Peyer's patch (tissue), 4 donors: ENCODE data around the gene DCC. TPM values are rescaled to one million over a fixed set of nuclear protein-coding genes. Genes with fewer than 3 reads are reported as not detected.

ENCODE experiments used
- DNase-seq, 3 donors: peaks; one replicate each; pipeline ENCODE4 v3.0.0-alpha.2; 2017 to 2019
- H3K27ac ChIP-seq, 4 donors: fragments of 200-600 bp; sonication (generic); one replicate each; pipeline ENCODE4 v1.5.1; 2016 to 2019
- H3K27me3 ChIP-seq, 2 donors: fragments of 200-600 bp; sonication (generic); one replicate each; pipeline ENCODE4 v1.5.1; 2019
- H3K36me3 ChIP-seq, 3 donors: fragments of 200-600 bp; sonication (generic); one replicate each; pipeline ENCODE4 v1.5.1; 2016 to 2019
- H3K4me1 ChIP-seq, 4 donors: fragments of 200-600 bp; sonication (generic); one replicate each; pipeline ENCODE4 v1.5.1; 2016 to 2019
- H3K4me3 ChIP-seq, 4 donors: fragments of 200-600 bp; sonication (generic); 1 replicate in 3 of 4; 2 replicates in 1 of 4; pipeline ENCODE4 v1.5.1; 2016 to 2019; ENCODE audit warnings: mild to moderate bottlenecking in 1 of 4
- H3K9me3 ChIP-seq, 4 donors: fragments of 200-600 bp; sonication (generic); one replicate each; pipeline ENCODE4 v1.5.1; 2016 to 2019; ENCODE audit warnings: mild to moderate bottlenecking in 1 of 4
- POLR2A ChIP-seq, 2 donors: fragments of 450-650 bp; IDR thresholded peaks; one replicate each; pipeline ENCODE4 v1.5.1; 2017; ENCODE audit warnings: antibody characterized with exemption in 2 of 2, mild to moderate bottlenecking in 2 of 2, moderate library complexity in 2 of 2
- total RNA-seq, 4 donors: library from RNA; depleted of rRNA; stranded (reverse); fragments of >200 nt; gene quantifications; one replicate each; pipeline ENCODE4 v1.1.0, GENCODE V29; 2016
- TF ChIP-seq, protein P1 (sequence below), 6 experiments: fragments of 450-650 bp in 4 of 6; fragments of 200-600 bp in 2 of 6; sonication (generic) in 1 of 6; IDR thresholded peaks; one replicate each; pipeline ENCODE4 v1.5.1; 2017 to 2019; ENCODE audit warnings: antibody characterized with exemption in 6 of 6, mild to moderate bottlenecking in 3 of 6, moderate library complexity in 1 of 6

DCC gene
- total RNA-seq, 4 donors from 2014 or later: 0.13 TPM; not detected in 3

DNA sequence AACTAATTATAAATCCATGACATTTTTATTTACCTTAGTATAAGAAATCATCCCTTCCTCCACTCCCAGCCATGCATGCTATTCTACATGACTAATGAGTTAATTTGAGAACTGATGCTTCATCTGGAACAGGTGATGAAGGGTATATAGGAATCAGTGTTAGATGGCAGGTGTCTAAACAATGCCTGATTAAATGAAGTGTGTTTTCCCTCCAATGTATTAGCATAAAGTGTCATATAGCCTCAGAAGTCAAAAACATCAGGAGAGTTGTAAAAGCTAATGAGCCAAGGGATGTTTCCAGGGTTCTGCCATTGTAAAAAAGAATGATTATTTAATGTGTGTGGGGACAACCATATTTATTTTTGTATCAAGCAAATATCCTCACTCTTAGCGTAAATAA is 913.8 kb downstream of the DCC start:
- no peak for DNase-seq
- Histone ChIP-seq H3K27me3 (no peaks in the 10 kb centered on the region), H3K36me3 (no peaks in the 10 kb centered on the region), H3K4me1 (no peaks in the 10 kb centered on the region), H3K4me3 (no peak overlapping the region), H3K27ac (no peak overlapping the region), H3K9me3 (no peaks in the 10 kb centered on the region)
- TF ChIP-seq, protein P1, sequence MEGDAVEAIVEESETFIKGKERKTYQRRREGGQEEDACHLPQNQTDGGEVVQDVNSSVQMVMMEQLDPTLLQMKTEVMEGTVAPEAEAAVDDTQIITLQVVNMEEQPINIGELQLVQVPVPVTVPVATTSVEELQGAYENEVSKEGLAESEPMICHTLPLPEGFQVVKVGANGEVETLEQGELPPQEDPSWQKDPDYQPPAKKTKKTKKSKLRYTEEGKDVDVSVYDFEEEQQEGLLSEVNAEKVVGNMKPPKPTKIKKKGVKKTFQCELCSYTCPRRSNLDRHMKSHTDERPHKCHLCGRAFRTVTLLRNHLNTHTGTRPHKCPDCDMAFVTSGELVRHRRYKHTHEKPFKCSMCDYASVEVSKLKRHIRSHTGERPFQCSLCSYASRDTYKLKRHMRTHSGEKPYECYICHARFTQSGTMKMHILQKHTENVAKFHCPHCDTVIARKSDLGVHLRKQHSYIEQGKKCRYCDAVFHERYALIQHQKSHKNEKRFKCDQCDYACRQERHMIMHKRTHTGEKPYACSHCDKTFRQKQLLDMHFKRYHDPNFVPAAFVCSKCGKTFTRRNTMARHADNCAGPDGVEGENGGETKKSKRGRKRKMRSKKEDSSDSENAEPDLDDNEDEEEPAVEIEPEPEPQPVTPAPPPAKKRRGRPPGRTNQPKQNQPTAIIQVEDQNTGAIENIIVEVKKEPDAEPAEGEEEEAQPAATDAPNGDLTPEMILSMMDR (IDR thresholded peaks at IDR 0.05): no peak
- TF ChIP-seq POLR2A (IDR thresholded peaks at IDR 0.05): no peak

DNA sequence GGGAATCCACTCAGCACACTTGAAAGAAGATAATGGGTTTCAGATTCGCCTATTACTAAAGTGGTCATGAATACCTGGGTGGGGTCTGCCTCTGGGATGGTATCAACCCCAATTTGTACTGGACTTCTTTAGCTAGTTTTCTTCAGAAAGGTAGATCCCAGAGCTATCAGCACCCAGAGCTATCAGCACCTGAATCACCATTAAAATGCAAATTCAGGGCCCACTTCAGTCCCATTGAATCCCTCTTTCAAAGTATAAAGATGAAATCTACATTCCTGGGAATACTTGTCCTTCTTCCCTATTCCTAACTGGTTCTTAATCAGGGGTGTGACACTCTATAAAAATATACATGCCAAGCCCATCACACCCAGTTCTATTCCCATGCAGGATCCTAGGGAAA is 914.3 kb downstream of the DCC start:
- Histone ChIP-seq H3K36me3 (no peaks in the 10 kb centered on the region), H3K4me1 (no peaks in the 10 kb centered on the region), H3K27me3 (no peaks in the 10 kb centered on the region), H3K4me3 (no peak overlapping the region), H3K9me3 (no peaks in the 10 kb centered on the region), H3K27ac (no peak overlapping the region)
- TF ChIP-seq POLR2A (IDR thresholded peaks at IDR 0.05): no peak
- TF ChIP-seq, protein P1 (IDR thresholded peaks at IDR 0.05): no peak
- DNase-seq: no peak

- Histone ChIP-seq H3K9me3 (no peaks in the 10 kb centered on the region), H3K4me1 (no peaks in the 10 kb centered on the region), H3K4me3 (no peak overlapping the region), H3K36me3 (no peaks in the 10 kb centered on the region), H3K27me3 (no peaks in the 10 kb centered on the region), H3K27ac (no peak overlapping the region)
- no peak for TF ChIP-seq POLR2A (IDR thresholded peaks at IDR 0.05)
- TF ChIP-seq, protein P1 (IDR thresholded peaks at IDR 0.05): no peak
- DNase-seq: no peak
These were observed 921.2 kb downstream of the DCC start for GRCh38 chr18:53261241-53261640.

DNA sequence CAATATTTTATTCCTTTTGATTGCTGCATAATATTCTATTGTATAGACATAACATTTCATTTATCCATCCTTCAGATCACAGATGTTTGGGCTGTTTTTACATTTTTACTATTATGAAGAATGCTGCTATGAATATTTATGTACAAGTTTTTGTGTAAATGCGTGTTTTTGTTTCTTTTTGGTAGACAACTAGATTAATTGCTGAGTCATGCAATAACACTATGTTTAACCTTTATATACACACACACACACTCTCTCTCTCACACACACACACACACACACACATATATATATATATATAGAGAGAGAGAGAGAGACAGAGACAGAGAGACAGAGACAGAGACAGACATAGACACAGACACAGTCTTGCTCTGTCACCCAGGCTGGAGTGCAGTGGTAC is 926.9 kb downstream of the DCC start:
- no peak overlapping the region for H3K27ac ChIP-seq
- no peak for DNase-seq
- no peaks in the 10 kb centered on the region for H3K9me3 ChIP-seq
- H3K4me3 ChIP-seq: no peak overlapping the region
- no peaks in the 10 kb centered on the region for H3K36me3 ChIP-seq
- no peaks in the 10 kb centered on the region for H3K27me3 ChIP-seq
- no peak for TF ChIP-seq POLR2A (IDR thresholded peaks at IDR 0.05)
- H3K4me1 ChIP-seq: no peaks in the 10 kb centered on the region

- no peaks in the 10 kb centered on the region for H3K9me3 ChIP-seq
- H3K4me3 ChIP-seq: no peak overlapping the region
- no peak for TF ChIP-seq POLR2A (IDR thresholded peaks at IDR 0.05)
- TF ChIP-seq, protein P1 (IDR thresholded peaks at IDR 0.05): no peak
- DNase-seq: no peak
- no peak overlapping the region for H3K27ac ChIP-seq
- no peaks in the 10 kb centered on the region for H3K27me3 ChIP-seq
- H3K36me3 ChIP-seq: no peaks in the 10 kb centered on the region
- H3K4me1 ChIP-seq: no peaks in the 10 kb centered on the region
These were observed 928.5 kb downstream of the DCC start for GRCh38 chr18:53268455-53268854.

DNA sequence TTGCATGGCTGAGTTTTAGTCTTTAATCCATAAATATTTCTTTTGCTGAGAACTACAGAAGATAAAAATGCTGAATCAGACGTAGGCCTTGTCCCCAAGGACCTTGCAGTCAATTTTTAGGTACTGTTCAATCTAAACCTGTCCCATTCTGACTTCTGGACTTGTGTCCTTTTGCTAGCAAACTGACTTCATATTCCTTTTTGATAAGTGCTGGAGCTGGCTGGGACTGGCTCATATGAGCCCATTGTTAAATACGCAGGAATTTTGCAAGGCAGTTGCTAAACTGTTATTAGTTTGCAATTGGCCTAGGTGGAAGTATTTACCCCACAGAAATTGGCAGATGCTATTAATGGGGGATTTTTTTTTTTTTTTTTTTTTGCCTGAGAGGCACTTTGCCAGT is 941.4 kb downstream of the DCC start:
- H3K4me1 ChIP-seq: no peaks in the 10 kb centered on the region
- DNase-seq: no peak
- H3K27me3 ChIP-seq: no peaks in the 10 kb centered on the region
- TF ChIP-seq, protein P1 (IDR thresholded peaks at IDR 0.05): no peak
- TF ChIP-seq POLR2A (IDR thresholded peaks at IDR 0.05): no peak
- H3K9me3 ChIP-seq: no peaks in the 10 kb centered on the region
- no peak overlapping the region for H3K27ac ChIP-seq
- no peaks in the 10 kb centered on the region for H3K36me3 ChIP-seq
- no peak overlapping the region for H3K4me3 ChIP-seq
